Stimulated activated CD8-positive, alpha-beta memory T cell treated with anti-CD3 and anti-CD28 coated beads, Interleukin-4, amount 100 ng/mL, for 4 hours (primary cell): ENCODE measurements around the gene B4GALT4.
"Not testable (repeated sequence)": the region's sequence is repeated elsewhere in the genome, so short reads cannot be mapped to it uniquely, and the experiment has no call there.

ENCODE experiments used
- DNase-seq, 2 donors: peaks; one replicate each; pipeline ENCODE4 v3.0.0-alpha.2; 2020; ENCODE audit warnings: low read depth in 2 of 2, low spot score in 1 of 2

Gene B4GALT4

DNA sequence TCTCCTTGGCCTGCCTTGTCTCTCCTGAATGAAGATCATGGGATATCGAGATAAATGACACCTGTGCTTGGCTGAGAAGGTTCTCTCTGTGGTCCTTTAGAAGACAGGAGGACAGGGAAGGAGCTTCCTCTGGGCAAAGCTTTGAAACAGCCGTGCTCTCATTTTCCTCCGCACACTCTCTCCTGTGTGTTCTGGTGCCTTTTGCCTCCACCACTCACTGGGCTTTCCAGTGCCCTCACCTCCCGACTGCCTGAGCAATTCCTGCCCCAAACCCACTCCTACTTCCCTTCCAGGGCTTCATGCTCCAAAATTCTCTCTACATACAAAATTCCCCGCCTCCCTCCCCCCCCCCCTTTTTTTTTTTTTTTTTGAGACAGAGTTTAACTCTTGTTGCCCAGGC lies 35.0 kb downstream of the B4GALT4 start:
- no peak for DNase-seq

DNA sequence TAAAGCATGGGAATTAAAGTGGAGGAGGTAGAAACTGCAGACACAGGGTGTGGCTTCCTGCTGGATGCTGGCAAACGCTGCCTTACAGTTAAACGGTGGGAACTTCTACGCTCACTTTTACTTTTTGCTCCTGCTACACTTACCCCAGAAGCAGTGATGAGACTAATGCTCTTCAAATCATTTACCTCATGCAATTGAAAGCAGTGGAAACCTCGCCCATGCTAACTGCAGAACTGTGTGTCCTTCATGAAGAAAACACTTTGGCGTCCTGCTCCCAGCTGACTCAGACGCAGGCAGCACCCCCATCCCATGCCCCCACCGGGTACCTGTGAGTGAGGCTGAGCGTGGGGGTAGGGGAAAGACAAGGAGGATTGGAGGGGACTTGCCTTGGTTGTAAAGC lies 35.5 kb downstream of the B4GALT4 start:
- DNase-seq = no peak

DNA sequence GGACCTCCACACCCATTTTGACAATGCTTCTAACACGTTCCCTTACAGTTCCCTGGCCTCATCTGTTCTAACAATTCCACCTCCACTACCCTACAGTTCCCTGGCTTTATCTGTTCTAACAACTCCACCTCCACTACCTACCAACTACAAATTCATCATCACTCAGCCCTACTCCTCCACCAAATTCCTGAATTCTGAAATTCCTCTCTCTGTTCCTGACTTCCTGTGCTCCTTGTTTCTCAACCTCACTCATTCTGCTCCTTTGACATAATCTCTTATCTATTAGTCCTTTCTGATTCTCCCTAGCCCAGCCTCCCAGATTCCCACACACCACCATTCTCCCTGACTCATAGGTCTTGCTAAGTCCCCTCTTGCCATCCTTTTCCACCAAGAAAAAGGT lies 44.8 kb downstream of the B4GALT4 start:
- no peak for DNase-seq

DNA sequence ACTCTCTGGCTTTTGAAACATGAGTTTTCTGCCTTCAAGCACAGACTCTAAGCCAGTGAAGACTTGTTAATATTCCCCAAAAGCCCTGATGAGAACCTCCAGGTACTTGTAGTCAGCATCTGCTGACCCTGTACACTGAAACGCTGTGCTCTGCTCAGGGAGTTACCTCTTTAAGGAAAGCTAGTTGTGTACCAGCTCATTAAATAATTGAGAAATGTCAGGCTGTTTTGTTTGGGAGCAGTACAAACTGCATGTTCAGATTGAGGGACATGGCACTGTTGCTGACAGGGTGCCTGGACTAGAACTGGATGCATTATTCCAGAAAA lies 45.6 kb downstream of the B4GALT4 start:
- no peak for DNase-seq

DNA sequence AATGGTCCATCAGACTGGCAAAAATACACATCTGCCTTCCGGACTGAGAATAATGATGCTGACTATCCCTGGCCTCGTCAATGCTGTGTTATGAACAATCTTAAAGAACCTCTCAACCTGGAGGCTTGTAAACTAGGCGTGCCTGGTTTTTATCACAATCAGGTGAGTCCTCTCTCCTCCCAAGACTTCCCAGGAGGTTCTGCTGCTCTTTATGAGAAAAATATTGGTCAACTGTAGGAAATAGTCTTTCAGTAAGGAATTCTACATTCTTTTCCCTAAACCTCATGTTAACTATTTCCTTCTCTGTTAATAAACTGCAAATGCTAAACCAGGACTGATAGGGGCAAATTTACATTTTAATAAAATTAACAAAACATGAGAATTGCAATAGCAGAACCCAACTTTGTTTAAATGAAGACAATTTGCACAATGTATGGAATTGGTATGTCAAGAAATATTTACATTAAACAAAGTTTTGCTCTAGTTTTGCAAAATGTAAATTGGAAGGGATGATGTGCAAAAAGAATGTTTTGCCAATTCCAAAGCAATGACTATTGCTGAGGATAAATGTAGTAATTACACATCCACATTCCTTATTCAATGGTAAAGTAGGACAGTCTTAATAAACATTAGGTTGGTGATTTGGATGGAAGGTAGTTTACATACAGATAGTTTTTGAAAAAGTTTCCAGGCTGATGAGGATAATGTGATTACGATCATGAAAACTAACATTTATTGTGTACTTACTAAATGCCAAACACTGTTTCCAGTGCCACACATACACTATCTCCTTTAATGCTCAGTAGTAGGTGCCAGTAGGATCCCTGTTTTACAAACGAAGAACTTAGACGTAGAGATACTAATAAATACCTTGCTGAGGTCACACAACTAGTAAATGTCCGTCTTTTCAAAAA lies 46.2 kb downstream of the B4GALT4 start:
- DNase-seq = no peak

DNA sequence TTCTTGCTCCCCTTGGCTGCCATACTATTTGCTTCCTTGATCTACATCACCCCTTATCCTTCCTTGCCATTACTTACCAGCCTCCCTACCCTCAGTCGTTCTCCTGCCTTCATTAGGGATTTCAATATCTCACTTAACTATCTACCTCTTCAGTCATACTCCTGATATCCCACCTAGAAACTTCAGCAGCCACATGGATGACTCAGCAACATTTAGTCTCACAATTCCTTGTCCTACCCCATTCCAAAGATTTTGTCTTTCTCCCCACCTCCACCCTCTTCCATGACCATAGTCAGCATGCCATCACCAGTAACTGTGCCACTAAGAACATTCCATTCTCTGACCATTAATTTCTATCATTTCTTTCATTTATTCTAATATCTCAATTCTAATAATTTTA lies 48.9 kb downstream of the B4GALT4 start:
- DNase-seq = no peak

DNA sequence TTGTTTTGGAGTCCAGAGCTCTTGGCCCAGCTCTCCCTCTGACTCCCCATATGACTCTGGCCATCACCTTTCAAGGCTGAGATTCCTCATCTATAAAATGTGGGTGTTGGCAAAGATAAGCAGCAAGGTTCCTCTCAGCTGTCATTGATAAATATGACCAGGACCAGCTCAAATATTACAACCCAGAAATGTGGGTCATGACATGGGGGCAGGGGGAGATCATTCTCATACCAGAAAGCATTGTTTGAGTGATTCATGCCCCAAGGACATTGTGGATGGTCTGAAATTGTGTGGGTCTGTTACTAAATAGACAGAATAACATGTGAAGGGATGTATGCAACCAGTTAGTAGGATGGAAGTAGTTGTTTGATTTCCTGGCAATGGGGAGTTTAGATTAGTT lies 53.4 kb downstream of the B4GALT4 start:
- DNase-seq = no peak

DNA sequence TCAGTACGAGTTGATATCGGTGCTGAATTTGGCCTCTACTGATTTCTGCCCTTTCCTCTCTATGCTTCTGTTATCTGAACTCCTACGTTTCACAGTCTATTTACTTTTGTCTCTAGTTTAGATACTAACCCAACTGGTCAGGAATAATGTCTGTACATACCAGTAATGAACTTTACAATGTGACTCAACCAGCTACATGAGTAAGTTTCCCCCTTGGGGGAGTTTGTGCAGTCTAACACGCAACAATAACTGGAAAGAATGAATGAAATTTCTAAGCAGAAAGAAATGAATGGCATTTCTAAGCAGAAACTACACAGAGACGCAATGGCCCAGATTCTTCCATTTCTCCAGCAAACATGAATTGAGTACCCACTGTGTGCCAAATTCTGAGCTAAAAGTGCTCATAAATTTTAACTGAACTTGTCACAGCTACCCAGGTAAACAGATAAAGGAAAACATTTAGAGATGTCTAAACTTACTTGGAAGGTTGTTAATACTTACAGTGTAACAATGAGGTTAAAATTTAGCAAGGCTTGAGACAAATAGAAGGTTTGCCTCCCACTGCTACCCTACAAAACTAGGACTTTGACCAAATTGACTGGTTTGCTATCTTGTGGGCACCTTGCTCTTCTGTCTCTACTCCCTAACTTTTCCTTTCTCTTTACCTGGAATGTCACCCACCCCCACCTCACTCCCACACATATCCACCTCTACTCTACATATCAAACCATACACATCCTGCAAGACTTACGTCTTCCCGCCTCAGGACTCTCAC lies 55.7 kb downstream of the B4GALT4 start:
- no peak for DNase-seq

DNA sequence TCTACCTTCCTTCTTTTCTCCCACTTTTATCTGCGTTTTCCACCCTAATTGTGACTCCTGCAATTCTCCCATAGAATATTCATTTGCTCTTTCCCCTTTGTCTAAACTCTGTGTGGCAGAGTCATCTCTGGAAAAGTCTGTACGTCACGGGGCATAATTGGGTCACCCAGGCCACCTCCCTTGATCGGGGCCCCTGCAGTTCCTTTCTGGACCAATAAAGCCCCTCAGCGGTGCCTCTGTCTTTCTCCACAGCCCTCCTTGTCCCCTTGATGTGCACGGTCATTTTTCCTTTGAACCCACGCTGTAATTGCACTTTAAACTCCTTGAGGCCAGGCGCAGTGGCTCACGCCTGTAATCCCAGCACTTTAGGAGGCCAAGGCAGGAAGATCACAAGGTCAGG lies 56.6 kb downstream of the B4GALT4 start:
- DNase-seq = no peak

DNA sequence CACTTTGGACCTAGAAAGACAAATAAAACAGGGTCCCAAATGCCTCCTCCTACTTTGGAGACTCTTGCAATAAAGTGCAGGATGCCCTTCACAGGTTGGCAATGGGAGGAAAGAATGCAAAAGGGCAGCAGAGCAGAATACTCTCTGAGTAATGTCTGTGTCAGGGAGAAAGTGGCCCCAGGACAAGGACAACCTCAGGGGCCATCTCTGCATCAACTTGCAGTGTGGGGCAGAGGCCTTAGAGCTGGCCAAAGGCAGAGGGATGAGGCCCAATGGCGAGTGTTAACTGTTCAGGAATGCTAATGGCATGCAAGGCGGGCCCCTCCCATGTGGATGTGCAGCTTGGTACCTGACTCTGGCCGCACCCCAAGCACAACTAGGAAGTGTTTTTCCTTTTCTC lies 58.9 kb downstream of the B4GALT4 start:
- DNase-seq = no peak

DNA sequence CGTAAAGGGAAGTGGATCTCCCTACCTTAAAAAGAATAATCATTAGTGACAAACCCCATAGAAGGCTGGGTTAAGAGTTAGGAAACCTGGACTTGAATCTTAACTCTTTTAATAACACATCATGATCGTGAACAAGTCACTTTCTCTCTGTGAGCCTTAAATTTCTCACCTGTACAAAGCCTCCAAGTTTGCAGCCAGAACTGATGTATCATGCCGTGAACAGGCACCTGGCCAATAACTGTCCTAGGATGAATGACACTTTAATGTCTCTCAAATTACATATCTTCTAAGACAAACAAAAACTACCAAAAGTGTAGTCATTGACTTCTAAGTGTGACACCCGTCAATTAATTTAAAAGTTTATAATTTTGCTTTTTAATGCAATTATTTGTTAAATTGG lies 63.4 kb downstream of the B4GALT4 start:
- no peak for DNase-seq

DNA sequence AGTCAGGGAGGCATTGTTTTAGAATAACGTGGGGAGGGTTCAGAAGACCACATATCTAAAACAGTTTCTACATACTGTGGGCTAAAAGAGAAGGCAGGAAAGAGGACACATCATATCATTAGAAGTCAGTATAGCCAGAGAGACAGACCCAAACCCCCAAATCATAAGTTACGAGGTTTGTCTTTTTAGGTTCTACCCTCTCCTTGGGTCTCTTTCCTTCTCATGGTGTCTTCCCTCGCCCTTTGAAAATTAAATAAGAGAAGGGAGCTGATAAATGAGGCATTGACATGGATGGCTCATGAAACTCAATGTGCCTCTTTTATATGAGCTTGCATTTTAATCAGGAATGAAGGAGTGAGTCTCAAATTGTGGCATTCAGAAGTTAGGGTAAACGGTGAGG lies 63.9 kb downstream of the B4GALT4 start:
- no peak for DNase-seq

DNA sequence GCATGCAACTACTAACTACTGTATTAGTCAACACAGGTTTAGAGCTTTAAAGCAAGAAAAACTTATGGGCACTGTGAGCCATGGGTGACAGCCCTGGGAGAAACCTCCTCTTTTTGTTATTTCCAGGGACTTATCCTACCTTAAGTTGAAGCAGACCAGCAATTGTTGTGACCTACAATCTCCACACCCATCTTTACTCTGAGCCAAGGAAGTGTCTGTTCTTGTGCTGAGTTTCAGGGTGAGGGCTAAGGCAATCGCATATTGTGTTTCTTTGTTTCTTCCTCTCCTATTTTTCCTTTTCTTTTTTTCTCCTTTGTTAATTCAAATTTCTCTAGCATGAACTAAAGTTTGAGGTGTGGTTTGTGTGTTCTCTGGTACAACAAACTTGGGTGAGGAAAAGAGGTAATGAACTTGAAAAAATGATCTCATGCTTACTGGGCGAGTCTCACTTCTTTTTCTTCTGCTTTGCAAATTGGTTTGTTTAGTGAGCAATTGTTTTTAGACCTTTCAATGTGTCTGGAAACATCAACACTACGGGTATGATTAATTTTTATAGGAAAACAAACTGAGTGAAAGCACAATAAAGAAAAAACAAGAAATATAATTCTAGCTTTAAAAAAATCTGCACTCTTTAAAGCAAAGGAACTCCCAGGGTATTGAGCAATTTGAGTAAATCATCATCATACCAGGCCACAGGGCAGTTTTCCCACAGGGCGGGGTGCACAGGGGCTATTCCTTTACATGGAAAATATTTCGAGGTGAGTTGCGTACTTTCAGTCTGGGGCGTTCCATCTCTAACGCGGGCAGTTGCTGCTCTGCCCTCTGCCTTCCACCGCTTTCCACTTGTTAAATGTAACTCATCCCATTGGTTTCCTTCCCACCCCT lies 64.6 kb downstream of the B4GALT4 start:
- no peak for DNase-seq

DNA sequence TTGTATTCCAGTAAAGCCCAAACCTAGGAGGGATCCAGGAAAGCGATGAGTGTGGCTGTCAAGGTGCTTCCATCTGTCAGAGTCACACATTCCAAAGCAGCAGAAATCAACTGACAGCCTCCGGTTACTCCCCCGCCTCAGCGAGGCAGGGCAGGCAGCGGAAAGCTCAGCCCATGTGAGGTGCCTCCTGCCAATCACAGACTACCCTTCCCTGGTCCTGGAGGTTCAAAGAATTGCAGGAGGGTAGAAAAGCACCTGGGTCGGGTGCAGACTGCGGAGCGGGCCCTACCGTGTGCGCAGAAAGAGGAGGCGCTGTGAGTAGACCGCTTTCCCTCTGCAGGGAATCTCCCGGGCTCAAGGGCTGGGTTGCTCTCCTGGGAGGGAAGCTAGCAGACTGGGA lies 67.4 kb downstream of the B4GALT4 start, which contains the start of gene UPK1B:
Gene UPK1B (plus strand): TSS at position 274 of the 400 bp plus-strand sequence. CDS start 13,144 bp downstream, outside the sequence.
- no peak for DNase-seq

DNA sequence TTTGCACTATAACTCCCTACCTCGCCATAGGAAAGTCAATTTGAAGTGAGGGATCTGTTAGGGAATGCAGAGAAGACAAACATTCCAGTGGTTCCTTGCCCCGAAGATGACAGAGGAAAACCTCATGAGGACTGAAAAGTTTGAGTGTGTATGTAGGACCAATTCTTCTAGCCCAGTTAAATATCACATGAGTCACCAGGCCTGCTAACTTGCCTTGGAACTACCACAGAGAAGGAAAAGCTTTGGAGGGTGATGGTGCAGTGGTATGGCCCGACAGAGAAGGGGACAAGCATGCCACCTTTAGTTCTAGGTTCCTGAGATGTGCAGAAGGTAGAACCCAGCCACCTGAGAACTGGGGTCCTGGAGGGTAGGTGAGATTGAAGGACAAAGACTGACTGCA lies 69.9 kb downstream of the B4GALT4 start:
- DNase-seq = no peak

DNA sequence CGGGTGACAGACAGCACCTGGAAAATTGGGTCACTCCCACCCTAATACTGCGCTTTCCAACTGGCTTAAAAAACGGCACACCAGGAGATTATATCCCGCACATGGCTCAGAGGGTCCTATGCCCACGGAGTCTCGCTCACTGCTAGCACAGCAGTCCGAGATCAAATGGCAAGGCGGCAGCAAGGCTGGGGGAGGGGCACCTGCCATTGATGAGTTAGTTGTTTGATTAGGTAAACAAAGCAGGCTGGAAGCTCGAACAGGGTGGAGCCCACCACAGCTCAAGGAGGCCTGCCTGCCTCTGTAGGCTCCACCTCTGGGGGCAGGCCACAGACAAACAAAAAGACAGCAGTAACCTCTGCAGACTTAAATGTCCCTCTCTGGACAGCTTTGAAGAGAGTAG lies 75.9 kb downstream of the B4GALT4 start:
- DNase-seq = not testable (repeated sequence)
